Dermis microvascular lymphatic vessel endothelial cell (primary cell): ENCODE measurements around the gene EFCAB5. TPM values are rescaled to one million over a fixed set of nuclear protein-coding genes. Genes with fewer than 3 reads are reported as not detected.
"Not testable (repeated sequence)": the region's sequence is repeated elsewhere in the genome, so short reads cannot be mapped to it uniquely, and the experiment has no call there.

Experiments used
- DNase-seq, 2 donors: peaks; one replicate each; pipeline versions ENCODE4 v3.0.0 to v3.0.0-alpha.2; 2010; ENCODE audit warnings: low read depth in 2 of 2
- total RNA-seq: library from RNA; depleted of rRNA; stranded (reverse); fragments of >200 nt; gene quantifications from 2 replicates; pipeline ENCODE4 v1.2.1, GENCODE V29; 2014

Gene EFCAB5
- total RNA-seq, 1 donor from 2014 or later = 0.13 TPM

DNA sequence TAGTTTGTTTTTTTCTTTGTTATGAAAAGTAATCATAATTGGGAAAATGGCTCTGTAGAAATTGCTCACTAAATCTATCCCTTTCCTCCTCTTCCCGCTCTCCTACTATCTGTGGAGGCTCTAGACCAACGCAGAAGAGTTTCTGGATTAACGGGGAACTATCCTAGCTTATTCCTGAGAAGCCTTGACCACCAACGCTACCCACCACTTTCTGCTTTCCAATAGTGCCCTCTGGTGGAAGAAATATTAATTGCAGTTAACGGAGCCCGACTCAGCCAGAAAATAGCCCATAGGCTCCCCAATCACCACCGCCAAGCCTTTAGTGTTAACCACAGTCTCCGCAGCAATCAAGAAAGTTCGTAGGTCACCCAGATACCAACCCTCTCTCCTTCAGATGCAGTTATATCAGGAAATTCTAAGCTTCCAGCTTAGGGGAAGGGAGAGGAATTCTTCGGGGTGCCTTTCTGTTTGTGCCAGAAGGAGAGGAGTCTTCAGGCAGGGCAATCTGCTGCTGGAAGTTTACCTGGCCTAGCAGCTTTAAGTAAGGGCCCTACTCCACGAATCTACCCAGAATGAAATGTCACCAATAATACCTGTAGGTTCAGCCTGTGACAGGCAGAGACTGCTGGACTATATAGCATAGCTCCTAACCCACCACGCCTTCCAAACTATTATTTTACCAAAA is 152.2 kb downstream of the EFCAB5 start:
- peak; percentile 21 to 56 for DNase-seq

DNA sequence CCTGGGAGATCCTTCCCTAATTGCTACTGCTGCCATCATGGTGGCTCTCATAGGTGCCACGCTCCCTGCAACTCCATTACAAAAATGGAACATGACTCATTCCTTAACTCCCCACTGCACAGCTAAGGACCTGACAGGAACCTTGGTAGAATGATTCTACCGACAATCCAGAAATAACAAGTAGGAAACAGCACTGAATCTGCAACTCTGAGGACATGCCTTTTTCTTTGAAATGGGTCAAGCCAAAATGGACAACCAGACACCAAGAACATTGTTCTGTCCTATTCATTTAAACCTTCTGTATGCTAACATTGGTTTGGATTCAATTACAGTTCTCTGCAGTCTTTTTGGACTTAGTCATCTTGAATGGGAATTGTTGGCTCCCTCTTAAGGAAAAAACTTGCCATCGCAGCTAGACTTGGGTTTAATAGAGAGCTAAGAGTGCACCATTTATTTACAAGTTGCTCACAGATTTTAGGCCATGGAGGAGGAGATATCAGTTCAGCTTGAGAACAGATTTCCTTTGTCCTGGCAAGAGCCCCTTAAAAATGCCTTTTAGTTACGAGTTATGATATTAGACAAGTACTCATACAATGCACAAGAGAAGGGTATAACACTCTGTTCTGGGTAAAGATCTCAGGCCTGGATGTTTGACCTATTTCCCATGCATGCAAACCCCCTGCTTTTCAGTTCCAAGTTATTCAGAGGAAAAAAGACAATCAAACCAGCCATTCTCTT is 154.2 kb downstream of the EFCAB5 start:
- DNase-seq = peak; percentile 30 to 68

DNA sequence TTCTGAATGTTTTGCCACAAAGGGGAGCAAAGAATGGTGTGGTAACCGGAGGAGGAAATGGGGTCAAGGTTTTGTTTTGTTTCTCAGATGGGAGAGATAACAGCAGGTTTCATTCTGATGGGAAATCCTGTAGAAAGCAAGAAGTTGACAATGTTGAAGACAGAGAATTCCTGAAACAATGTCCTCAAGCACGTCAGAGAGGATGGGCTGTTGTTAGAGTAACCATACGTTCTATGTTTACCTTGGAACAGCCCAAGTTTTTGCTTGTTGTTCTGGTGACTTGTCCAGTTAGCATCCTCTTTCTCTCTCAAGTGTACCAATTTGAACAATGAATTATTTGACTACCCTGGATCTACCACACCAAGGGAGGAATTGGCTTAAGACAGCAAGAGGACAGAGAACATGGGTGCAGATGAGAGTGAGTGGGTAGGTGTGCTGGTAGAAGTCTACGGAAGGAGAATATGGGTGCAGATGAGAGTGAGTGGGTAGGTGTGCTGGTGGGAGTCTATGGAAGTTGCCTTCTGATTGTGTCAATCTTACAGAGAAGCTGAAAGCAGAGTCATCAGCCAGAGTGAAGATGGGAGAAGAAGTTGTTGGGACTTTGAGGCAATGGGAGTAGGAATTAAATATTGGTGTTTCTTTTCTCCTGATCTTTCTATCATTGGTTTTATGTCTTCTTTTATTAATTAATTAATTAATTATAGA is 160.4 kb downstream of the EFCAB5 start:
- peak in 1 of 2 donors; percentile 44 for DNase-seq

DNA sequence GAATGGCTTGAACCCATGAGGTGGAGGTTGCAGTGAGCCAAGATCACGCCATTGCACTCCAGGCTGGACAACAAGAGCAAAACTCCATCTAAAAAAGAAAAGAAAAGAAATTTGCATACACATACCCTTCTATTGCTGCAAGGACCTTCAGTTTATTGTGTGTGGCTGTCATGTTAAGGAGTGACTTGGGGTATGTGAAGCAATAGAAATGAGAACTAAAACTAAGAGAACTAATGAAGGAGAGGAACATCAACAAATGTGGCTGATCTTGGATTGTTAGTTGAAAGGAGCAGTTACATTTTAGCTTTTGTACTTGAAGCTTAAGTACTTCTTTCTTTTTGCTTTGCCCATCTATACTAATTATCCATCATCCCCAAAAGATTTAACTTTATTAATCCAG is 162.5 kb downstream of the EFCAB5 start:
- no peak for DNase-seq

DNA sequence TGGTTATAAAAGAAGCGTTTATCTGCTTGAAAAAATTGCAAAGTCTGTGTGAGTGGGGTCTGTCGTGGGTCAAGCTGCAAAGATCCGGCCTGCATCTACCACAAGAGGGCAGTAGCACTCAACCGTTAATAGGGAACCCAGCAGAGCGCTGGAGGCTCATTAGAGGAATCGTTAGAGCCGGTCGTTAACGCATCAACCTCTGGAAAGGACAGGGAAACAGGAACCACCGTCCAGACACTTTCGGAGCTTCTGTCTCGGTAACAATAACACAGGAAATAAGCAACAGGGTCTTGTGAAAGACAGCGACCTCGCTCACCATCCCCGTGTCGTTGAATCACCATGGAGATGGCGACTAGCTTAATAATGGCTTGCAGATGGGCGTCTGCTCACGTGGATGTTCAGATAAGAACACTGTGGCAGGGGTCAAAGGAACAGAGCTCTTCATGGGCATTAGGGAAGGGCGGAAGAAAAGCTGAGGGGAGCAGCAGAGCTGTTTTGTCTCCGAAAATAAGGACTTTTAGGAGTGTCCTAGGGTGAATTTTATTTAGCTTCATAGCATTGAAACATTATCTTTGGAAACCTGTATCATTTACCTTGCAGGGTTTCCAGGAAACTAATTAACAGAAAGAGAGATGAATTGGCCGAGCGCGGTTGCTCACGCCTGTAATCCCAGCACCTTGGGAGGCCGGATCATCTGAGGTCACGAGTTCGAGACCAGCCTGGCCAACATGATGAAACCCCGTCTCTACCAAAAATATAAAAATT is 163.3 kb downstream of the EFCAB5 start:
- peak; percentile 88 to 97 for DNase-seq

DNA sequence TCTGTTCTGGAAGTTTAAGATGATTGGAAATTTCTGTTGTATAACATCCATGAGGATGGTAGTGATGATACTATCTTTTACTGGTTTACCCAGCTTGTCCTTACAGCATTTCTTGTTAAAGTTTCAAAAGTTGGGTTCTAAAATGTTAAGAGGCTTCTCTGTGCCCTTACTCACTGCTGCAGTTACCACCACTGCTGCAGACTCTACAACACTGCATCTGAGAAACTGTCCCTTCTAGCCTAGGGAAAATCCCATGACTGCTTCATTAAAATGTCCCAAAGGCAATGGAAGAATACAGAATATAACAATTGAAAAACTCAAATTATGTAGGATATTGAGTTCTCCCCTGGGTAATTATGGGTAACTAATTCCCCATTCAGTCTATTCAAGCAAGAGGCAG is 171.4 kb downstream of the EFCAB5 start:
- DNase-seq = no peak

DNA sequence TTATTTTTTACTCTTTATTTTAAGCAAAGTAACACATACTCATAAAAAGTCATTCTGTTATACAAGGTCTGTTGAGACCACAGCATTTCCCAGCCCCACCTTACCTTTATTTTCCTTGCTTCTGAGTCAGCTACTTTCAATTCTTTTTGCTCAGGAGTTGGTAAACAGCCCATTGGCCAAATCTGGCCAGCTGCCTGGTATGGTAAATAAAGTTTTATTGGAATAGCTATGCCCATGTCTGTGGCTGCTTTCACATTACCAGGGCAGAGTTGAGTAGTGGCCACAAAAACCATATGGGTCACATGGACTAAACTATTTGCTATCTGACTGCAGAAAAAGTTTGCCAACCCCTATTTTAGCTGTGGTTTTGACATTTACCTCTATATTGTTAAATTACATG is 171.8 kb downstream of the EFCAB5 start:
- no peak for DNase-seq

DNA sequence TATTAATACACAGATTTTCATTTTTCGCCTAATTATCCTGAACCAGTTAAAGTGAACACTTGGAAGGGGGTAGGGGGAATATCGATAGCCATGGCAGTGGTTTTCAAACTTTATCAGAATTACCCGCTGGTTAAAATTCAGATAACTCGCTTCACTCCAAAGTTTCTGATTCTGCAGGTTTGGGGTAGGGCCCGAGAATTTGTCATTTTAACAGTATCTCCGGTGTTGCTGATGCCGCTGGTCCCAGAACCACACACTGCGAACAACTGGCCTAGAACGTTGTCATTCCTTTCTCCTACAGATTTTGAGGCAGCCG is 174.9 kb downstream of the EFCAB5 start:
- DNase-seq = no peak

DNA sequence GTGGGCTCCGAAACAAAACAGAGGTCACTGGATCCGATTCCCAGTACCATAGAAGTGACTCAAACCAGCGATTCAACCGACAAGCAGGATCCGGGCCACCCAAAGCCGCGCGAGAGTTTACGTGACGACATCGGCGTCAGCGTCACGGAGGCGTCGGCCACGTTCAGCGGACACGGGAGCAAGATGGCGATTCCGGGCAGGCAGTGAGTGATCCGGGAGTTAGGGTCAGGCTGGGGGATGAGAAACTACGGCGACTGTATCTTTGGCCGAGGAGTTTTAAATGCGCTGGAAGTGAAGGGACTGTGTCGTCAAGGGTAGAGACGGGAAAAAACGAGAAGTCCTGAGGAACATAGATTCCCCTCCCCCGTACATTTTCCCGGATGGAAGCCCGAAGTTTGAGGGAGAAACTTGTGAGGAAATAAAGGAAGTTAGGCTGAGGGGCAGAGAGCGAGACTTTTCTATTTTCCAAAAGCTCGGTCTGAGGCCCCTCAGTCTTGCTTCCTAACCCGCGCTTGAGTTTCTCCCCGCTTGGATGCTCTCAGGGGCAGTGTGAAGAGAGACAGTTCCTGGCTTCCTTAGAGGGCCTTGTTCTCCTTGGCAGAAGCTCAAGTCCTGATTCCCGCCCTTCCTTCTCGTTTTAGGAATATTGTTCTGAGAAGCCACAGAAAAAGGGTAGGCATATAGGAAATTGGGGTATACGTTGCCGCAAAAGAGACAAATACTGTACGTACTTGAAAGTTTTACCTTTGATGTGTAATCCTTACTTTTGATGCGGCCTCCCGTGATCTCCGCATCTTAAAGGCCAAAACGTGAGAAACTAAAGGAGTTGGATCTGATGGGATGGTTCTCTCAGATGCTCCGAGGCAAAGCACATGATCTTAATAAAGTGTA is 175.5 kb downstream of the EFCAB5 start, which contains the start of gene NSRP1:
Gene NSRP1, plus strand, starts transcription at position 156 of the 891 bp plus-strand sequence. Its CDS starts 28 bp downstream, at position 184.
- DNase-seq = peak; percentile 93 to 95

DNA sequence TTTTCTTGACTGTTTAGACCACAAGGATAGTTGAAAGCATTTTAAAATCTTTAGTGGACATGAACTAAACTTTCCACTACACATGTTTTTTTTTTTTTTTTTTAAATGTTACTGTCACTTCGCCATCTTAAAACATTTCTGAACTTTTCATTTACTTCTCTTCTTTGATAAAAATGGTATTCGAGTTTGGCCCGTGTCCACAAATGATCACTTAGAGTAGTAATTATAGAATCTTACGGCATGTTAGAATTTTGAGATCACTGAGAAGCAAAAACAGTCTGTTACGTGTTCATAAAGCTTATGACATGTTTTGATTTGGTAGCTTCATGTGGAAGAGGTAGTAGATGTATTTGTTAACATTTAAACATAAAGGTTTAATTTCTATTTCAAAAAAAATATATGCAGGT is 176.2 kb downstream of the EFCAB5 start:
- DNase-seq = no peak

DNA sequence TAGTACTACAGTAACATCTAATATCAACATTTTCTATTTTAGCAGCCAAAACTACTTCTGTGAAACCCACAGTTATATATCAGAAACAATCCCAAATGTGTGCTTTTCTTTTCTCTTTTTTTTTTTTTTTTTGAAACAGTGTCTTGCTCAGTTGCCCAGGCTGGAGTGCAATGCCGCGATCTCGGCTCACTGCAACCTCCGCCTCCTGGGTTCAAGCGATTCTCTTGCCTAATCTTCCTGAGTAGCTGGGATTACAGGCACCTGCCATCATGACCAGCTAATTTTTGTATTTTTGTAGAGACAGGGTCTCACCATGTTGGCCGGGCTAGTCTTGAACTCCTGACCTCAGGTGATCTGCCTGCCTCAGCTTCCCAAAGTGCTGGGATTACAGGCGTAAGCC is 177.2 kb downstream of the EFCAB5 start:
- DNase-seq = not testable (repeated sequence)

DNA sequence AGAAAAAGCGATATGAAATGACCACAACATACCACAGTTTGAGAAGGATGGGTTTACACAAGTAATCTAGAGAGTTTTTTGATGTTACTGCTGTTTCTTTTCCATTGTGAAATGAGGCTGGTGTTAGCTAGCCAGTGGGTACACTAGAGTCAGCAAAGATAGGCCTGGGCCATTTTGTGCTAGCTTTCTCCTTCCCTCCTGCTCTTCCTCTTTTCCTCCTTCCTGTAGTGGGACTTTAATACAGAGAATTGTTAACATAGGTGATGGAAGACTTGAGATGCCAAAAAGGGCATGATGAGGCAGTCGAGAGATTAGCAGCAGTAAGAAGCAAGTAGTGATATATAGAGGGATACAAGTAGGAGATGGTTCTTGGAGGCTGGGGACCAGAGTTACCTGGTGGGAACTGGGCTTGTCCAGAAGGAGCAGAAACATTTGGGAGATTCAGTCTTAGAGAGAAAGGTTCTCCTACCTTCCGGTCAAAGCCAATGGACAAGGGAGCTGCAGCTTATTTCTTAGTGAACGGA is 182.9 kb downstream of the EFCAB5 start:
- DNase-seq = no peak

DNA sequence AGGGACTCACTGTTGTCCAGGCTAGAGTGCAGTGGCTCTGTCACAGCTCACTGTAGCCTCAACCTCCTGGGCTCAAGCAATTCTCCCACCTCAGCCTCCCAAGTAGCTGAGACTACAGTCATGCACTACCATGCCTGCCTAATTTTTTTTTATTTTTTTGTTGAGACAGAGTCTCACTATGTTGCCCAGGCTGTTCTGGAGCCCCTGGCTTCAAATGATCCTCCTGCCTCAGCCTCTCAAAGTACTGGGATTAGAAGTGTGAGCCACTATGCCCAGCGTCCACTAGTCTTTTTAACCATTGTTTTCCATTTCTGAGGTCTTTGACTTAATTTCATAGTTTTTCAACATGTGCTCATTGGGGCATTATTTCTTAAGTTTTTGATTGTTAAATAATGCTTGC is 188.7 kb downstream of the EFCAB5 start:
- DNase-seq = no peak

DNA sequence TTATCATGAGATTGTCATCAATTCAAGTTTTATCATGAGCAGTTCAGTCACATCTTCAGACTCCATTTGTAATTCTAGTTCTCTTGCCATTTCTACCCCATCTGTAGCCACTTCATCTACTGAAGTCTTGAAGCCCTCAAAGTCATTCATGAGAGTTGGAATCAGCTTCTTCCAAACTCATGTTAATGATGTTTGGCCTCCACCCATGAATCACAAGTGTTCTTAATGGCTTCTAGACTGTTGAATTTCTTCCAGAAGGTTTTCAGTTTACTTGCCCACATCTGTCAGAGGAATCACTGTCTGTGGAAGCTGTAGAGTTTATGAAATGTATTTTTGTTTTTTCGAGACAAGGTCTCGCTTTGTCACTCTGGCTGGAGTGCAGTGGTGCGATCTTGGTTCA is 191.2 kb downstream of the EFCAB5 start:
- no peak for DNase-seq

DNA sequence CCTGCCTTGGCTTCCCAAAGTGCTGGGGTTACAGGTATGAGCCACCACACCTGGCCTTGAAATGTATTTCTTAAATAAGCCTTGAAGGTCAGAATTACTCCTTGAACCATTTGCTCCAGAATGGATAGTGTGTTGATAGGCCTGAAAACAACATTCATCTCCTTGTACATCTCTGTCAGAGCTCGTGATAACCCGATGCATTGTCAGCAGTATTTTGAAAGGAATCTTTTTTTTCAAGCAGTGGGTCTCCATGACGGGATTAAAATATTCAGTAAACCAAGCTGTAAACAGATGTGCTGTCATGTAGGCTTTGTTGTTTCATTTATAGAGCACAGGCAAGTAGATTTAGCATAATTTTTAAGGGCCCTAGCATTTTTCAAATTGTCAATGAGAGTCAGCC is 191.8 kb downstream of the EFCAB5 start:
- no peak for DNase-seq

DNA sequence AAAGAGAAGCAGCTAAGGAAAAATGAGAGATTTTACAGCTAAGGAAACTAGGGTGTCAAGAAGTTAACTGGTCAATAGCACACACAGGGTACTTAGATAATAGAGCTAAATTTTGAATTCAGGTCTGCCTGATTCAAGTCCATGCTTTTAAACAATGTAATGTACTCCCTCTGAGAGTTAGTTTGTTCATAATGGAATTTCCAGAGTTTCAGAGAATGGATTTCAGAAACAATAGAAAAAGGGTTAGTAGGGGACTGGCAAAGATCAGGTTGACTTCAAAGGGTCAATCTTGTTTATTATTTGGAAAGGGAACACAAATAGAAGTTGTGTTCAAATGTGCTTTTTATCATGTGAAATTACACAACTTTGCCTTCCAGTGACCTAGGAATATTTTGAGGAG is 193.1 kb downstream of the EFCAB5 start:
- DNase-seq = peak; percentile 6 to 17

DNA sequence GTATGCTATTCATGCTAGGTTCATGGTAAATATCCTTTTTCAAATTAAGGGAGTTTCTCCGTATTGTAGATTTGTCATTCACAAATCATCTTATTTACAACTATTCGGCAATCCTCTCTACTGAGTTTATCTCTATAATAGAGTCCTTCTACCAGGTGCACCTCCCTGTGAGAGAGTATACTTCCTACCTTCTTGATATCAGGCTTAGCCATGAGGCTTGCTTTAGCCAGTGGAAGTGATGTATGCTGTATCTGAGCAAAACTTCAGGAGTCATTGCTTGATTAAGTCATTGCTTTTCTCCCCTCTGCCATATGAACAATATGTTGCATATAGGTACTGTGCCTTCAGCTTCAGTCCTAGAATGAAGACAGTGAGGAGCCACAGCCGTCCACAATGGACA is 195.7 kb downstream of the EFCAB5 start:
- no peak for DNase-seq

DNA sequence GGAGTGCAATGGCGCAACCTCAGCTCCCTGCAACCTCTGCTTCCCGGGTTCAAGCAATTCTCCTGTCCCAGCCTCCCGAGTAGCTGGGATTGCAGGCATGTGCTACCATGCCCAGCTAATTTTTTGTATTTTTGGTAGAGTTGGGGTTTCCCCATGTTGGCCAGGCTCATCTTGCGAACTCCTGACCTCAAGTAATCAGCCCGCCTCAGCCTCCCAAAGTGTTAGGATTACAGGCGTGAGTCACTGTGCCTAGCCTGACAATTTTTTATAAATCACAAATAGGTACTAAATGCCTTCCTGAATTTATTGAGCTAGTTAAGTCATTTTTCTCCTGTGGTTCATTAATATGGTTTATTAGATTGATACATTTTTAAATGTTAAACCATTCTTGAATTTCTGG is 206.4 kb downstream of the EFCAB5 start:
- not testable (repeated sequence) for DNase-seq

DNA sequence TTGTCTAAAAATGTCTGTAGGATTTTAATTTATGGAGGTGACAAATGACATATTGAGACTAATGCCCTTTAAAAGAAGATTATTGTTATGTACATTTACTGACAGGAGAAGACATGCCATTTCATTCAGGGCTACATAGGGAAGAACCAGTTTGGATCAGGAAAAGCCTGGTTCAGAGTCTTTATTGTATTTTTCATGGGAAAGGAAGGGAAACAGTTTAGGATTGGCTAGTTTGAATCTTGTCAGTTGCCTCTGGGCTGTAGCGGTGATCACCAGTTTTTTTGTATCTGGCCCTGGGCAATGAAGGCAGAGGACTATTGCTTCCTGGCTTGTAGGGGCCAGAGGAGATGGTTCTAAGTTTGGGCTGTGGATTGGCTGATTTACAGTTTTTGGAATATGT is 206.9 kb downstream of the EFCAB5 start:
- no peak for DNase-seq

DNA sequence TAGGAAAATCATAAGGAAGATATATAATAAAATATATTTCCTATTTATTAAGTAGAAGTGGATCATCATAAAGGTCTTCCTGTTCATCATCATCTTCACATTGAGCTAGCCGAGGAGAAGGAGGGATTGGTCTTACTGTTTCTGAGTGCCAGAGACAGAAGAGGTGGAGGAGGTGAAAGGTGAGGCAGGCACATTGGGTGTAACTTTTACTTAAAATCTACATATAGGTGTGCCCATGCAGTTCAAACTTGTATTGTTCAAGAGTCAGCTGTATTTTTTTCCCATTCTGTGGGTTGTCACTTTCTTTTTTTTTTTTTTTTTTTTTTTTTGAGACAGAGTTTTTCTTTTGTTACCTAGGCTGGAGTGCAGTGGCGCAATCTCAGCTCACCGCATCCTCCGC is 210.0 kb downstream of the EFCAB5 start:
- DNase-seq = no peak

DNA sequence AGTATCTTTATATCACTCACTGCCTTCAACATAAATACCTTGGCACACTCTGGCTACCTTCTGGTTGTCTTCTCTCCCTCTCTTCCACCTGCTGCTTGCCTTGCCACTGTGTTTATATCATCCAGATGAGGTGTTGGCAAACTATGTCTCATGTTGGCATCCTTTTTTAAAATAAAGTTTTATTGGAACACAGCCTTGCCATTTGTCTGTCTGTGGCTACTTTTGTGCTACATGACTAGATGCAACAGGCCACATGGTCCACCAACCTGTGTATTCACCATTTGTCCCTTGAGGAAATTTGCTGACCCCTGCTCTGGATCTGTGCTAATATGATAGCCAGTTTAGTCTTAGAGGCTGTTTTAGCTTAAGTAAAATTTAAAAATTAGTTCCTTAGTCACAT is 212.0 kb downstream of the EFCAB5 start:
- no peak for DNase-seq
